Measurements from ENCODE around the gene NDE1.

Gene NDE1

GRCh38 chr16:15660203-15660601 is 10.2 kb downstream of the NDE1 start:
- Histone ChIP-seq H3K9ac (ENCODE audit: low read length) (no peak overlapping the region), H3K36me3 (ENCODE audit: insufficient read depth, low read length) (peaks cover 48% of the 10 kb centered on the region), H3K4me1 (ENCODE audit: insufficient read depth, low read length, severe bottlenecking) (peaks cover 22% of the 10 kb centered on the region), H3K79me2 (ENCODE audit: insufficient read depth, low read length) (peaks cover 47% of the 10 kb centered on the region), H4K20me1 (ENCODE audit: insufficient read depth, low read length) (no peaks in the 10 kb centered on the region), H3K4me2 (ENCODE audit: low read length) (no peak overlapping the region), H3K9me3 (ENCODE audit: low read length) (no peaks in the 10 kb centered on the region), H3F3A (ENCODE audit: insufficient read depth, low read length) (no peaks in the 10 kb centered on the region), H3K4me3 (ENCODE audit: low read depth, low read length, poor library complexity, severe bottlenecking) (no peak overlapping the region), H3K27me3 (ENCODE audit: insufficient read depth, low read length) (no peaks in the 10 kb centered on the region), H3K27ac (ENCODE audit: low read depth, low read length, poor library complexity, severe bottlenecking) (no peak overlapping the region), H2AFZ (ENCODE audit: low read length) (no peak overlapping the region), H3K9me2 (ENCODE audit: low read depth, low read length) (no peaks in the 10 kb centered on the region)
- TF ChIP-seq CTCF (IDR thresholded peaks at IDR 0.05; ENCODE audit: low read length) (no peak), EZH2 (IDR thresholded peaks at IDR 0.05; ENCODE audit: borderline replicate concordance, low read length) (no peak)

GRCh38 chr16:15665107-15665506 is 15.1 kb downstream of the NDE1 start:
- no peak overlapping the region for H2AFZ ChIP-seq (ENCODE audit: low read length)
- no peaks in the 10 kb centered on the region for H3K9me2 ChIP-seq (ENCODE audit: low read depth, low read length)
- no peak overlapping the region for H3K9ac ChIP-seq (ENCODE audit: low read length)
- no peaks in the 10 kb centered on the region for H4K20me1 ChIP-seq (ENCODE audit: insufficient read depth, low read length)
- H3K27ac ChIP-seq (ENCODE audit: low read depth, low read length, poor library complexity, severe bottlenecking) = no peak overlapping the region
- no peaks in the 10 kb centered on the region for H3K9me3 ChIP-seq (ENCODE audit: low read length)
- H3F3A ChIP-seq (ENCODE audit: insufficient read depth, low read length) = no peaks in the 10 kb centered on the region
- peaks cover 85% of the 10 kb centered on the region for H3K36me3 ChIP-seq (ENCODE audit: insufficient read depth, low read length)
- H3K4me1 ChIP-seq (ENCODE audit: insufficient read depth, low read length, severe bottlenecking) = no peaks in the 10 kb centered on the region
- H3K79me2 ChIP-seq (ENCODE audit: insufficient read depth, low read length) = peaks cover 18% of the 10 kb centered on the region
- no peaks in the 10 kb centered on the region for H3K27me3 ChIP-seq (ENCODE audit: insufficient read depth, low read length)
- no peak overlapping the region for H3K4me2 ChIP-seq (ENCODE audit: low read length)
- H3K4me3 ChIP-seq (ENCODE audit: low read depth, low read length, poor library complexity, severe bottlenecking) = no peak overlapping the region
- TF ChIP-seq CTCF (IDR thresholded peaks at IDR 0.05; ENCODE audit: low read length) (no peak), EZH2 (IDR thresholded peaks at IDR 0.05; ENCODE audit: borderline replicate concordance, low read length) (no peak)

GRCh38 chr16:15667091-15667742 is 17.2 kb downstream of the NDE1 start:
- H3K36me3 ChIP-seq (ENCODE audit: insufficient read depth, low read length) = peaks cover 87% of the 10 kb centered on the region
- no peak overlapping the region for H3K27ac ChIP-seq (ENCODE audit: low read depth, low read length, poor library complexity, severe bottlenecking)
- no peaks in the 10 kb centered on the region for H3K9me3 ChIP-seq (ENCODE audit: low read length)
- H3K9me2 ChIP-seq (ENCODE audit: low read depth, low read length) = no peaks in the 10 kb centered on the region
- no peaks in the 10 kb centered on the region for H3K27me3 ChIP-seq (ENCODE audit: insufficient read depth, low read length)
- H3K9ac ChIP-seq (ENCODE audit: low read length) = no peak overlapping the region
- no peaks in the 10 kb centered on the region for H3K4me1 ChIP-seq (ENCODE audit: insufficient read depth, low read length, severe bottlenecking)
- no peak overlapping the region for H3K4me3 ChIP-seq (ENCODE audit: low read depth, low read length, poor library complexity, severe bottlenecking)
- TF ChIP-seq EZH2 (IDR thresholded peaks at IDR 0.05; ENCODE audit: borderline replicate concordance, low read length) (no peak), CTCF (IDR thresholded peaks at IDR 0.05; ENCODE audit: low read length) (no peak)
- no peak overlapping the region for H3K4me2 ChIP-seq (ENCODE audit: low read length)
- no peaks in the 10 kb centered on the region for H3F3A ChIP-seq (ENCODE audit: insufficient read depth, low read length)
- no peaks in the 10 kb centered on the region for H4K20me1 ChIP-seq (ENCODE audit: insufficient read depth, low read length)
- H3K79me2 ChIP-seq (ENCODE audit: insufficient read depth, low read length) = no peaks in the 10 kb centered on the region
- H2AFZ ChIP-seq (ENCODE audit: low read length) = no peak overlapping the region
